GM18502 (cell line): ENCODE results near the gene BCL2L2.
"Not testable (repeated sequence)": the region's sequence is repeated elsewhere in the genome, so short reads cannot be mapped to it uniquely, and the experiment has no call there.

Experiments
- ATAC-seq: cut with Tn5 transposase; IDR thresholded peaks from one replicate; pipeline ENCODE4 v1.9.1; 2021; ENCODE audit warnings: mild to moderate bottlenecking; ENCODE audit not compliant: unreplicated experiment, poor library complexity

BCL2L2 gene, protein sequence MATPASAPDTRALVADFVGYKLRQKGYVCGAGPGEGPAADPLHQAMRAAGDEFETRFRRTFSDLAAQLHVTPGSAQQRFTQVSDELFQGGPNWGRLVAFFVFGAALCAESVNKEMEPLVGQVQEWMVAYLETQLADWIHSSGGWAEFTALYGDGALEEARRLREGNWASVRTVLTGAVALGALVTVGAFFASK

DNA sequence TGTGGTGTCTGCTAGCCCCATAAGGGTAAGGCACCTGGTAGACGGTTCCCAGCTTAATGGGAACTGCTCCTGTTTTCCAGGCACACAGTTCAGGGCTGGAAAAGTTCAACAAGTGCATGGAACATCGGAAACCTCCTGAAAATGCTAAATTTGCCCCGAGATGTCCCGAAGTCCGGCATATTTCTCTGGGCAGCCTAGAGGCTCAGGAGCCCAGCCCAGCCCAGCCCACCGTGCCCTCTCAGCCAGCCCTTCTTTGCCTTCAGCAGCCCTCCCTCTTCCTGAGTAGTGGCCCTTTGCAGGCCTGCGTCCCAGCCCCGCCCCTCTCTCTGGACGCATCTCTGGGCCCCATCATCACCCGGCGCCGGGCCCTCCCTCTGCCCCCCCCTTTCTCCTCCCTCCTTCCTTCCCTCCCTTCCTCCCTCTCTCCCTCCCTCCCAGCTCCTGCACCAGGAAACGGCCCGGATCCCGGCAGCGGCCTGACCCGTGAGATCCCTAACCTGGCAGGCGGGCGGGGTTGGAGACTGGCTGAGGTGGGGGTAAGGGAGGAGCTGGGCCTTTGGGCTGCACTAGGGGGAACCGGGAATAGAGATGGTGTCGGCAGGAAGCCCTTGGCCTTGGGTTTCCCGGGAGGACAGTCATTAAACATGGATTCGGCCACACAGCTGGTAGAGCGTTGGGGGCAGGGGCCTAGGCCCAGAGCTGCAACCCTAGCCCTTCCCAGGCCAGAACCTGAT is at the start of gene BCL2L2:
Gene BCL2L2, plus strand, starts transcription at position 422 of the 734 bp plus-strand sequence. CDS start 935 bp downstream, outside the sequence.
- ATAC-seq: no peak

DNA sequence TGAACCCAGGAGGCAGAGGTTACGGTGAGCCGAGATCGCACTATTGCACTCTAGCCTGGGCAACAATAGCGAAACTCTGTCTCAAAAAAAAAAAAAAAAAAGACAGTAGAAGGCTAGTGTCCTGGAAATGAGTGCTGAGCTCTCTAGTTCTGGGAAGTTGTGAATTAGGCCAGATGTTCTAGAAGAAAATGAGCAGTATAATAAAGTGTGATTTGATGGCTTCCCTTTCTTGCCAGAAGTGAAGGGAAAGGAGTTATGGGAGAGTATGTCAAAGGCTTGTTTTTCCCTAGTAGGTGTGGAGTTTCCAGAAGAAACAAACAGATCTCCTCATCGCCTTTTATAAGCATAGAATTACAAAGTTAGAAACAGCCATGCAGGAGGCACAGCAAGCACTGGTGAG is 48.4 kb upstream of the BCL2L2 start:
- ATAC-seq: no peak

DNA sequence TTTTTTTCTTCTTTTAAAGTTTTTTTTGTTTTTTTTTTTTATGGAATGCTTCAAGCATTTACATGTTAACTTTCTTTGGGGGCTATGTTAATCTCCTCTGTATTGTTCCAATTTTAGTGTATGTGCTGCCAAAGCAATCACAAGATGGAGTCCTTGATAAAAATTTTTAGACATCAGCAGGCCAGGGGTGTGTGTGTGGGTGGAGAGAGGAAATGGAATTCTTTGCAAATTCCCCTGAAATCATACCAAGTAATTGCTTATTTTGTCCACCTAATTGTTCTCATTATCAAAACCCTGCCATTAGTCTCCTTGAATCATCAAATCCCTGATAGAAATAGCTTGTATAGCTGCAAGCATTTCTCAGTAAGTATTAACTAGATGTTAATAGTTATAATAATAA is 47.2 kb upstream of the BCL2L2 start:
- ATAC-seq: no peak

DNA sequence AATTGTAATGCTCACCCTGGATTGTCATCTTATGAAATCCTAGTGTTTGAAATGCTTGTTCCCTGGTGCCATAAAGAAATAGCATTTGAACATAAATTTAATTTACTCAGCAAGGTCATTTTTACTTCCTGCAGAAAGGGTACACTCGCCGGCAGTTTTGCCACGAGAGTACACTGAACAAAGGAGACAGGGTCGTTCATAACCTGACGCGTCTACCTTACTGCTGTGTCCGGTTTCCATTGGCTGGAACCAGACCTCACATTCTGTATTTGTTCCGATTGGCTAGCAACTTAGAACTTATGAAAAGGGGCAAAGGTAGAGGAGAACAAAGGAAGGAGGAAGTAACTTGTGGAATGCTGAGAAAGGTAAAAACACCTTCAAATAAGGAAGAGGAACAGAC is 45.8 kb upstream of the BCL2L2 start:
- not testable (repeated sequence) for ATAC-seq

DNA sequence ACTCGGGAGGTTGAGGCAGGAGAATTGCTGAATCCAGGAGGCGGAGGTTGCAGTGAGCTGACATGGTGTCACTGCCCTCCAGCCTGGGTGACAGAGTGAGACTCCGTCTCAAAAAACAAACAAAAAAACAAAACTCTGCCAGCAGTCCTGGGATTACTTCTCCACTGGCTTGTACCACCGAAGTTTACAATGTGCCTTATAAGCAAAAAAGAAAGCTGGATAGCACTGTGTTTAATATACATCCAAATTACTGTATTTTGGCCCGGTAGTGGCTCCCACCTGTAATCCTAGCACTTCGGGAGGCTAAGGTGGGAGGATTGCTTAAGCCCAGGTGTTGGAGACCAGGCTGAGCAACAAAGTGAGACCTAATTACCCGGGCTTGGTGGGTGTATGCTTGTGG is 37.4 kb upstream of the BCL2L2 start:
- ATAC-seq: no peak

DNA sequence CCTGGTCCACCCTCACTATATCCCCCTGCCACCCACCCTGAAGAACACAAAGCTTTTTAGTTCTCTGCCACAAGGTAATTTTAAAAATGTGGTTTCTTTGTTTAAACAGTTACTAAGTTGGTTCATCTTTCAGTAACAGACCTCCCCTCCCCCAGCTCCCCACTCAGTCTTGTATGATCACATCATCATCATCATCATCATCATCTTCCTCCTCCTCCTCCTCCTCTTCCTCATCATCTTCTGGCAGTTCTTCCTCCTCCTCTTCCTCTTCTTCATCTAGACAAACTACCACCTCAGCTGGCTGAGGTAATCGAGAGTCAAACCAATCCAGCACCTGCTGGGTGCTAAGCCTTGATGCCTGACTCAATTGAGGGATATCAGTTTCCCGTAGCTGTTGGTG is 31.2 kb upstream of the BCL2L2 start:
- ATAC-seq: no peak

DNA sequence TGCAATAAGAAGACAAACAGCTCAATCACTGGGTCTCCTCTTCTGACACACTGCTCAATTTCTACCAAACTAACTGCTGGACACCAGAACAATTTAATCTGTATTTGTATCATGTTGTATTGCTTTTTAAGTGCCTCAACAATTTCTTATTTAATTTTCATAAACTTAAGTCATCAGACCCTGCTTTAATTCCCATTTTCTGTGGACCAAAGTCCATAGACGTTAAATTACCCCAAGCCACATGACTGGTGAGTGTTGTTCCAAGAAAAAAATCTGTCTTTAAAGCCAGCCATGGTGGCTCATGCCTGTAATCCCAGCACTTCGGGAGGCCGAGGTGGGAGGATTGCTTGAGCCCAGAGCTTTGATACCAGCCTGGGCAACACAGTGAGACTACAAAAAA is 29.4 kb upstream of the BCL2L2 start:
- ATAC-seq: no peak

DNA sequence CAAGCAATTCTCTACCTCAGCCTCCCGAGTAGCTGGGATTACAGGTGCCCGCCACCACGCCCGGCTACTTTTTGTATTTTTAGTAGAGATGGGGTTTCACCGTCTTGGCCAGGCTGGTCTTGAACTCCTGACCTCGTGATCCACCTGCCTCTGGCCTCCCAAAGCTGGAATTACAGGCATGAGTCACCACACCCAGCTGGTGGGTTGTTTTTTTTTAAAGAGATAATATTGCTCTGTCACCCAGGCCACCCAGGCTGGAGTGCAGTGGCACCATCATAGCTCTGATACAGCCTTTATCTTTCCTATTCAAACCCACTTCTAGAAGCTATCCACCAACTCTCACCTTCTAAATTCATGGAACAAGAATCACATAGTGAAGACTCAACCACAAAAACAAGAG is 28.7 kb upstream of the BCL2L2 start:
- ATAC-seq: not testable (repeated sequence)

DNA sequence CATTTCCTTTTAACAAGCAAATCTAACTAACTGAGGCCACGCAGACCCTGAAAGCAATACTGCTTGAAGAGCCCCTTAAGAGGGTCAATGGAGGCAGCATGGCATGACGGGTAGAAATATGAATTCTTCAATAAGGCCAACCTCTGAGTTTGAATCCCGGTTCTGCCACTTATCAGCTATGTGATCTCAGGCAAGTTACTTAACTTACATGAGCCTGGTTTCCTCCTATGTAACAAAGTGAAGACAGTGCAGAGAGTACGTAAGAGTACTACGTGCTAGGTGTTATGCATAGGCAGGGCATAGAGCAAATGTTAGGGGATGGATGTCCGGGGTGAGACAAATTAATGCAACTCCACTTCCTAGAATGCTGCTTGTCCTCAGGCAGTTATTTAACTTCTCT is 25.4 kb upstream of the BCL2L2 start:
- no peak for ATAC-seq

DNA sequence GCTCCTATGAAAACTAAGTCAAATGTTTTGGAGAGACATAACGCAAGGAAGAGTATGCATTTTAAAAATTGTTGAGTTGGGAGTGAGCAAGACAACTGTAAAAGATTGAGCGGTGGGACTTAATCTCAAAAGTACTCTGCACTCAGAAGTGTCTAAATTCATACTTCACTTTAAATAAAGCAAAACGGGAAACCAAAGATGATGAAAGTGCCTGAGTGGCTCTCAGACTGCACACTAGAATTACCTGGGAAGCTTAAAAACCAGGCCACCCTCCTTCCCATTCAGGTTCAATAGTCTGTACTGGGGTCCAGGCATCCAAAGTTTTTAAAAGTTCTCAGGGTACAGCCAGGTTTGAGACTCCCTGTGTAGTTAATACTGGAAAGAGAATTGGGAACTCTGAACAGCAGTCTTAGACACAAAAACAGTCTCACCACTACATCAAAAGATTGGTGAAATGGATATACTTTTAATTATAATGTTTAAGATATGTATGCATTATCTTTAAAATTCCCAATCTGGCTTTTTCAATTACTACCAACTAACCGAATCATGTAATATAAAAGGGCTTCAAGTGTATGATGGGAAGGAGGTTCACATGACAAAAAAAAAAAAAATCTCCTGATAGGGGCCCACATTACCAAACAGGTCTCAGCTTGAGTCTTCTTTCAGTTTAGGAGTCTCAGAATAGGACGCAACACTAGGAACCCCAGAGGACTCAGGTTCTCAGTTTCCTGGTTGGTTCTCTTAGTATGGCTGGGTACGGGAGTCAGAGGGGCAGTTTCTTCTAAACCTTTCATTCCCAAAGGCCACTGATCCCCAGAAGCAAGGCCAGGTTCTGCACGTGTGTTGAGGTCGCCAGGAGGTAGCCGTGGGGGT is 21.7 kb upstream of the BCL2L2 start:
- ATAC-seq: no peak

DNA sequence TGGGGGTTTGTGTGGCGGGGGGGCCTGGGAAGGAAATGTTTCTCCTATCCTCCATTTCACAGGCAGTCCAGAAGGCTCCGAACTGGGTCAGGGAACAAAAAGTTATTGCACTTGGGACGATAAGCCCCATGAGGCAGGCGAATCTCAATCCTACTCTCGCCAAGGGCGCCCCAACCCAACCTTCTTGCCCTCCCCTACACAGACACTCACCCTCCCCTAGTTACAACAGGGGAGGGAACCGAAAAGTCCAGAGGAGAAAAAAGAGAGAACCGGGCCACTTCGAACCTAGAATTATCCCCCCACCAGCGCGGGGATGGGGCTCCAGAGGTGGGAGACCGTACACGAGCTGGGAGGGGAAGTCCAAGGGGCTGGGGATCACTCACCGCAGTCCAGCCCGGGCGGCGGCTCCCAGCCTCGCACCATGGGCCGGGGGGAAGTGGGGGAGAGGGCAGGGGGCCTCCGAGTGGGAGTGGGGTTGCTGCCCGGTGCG is 21.1 kb upstream of the BCL2L2 start:
- ATAC-seq: peak; percentile 26

DNA sequence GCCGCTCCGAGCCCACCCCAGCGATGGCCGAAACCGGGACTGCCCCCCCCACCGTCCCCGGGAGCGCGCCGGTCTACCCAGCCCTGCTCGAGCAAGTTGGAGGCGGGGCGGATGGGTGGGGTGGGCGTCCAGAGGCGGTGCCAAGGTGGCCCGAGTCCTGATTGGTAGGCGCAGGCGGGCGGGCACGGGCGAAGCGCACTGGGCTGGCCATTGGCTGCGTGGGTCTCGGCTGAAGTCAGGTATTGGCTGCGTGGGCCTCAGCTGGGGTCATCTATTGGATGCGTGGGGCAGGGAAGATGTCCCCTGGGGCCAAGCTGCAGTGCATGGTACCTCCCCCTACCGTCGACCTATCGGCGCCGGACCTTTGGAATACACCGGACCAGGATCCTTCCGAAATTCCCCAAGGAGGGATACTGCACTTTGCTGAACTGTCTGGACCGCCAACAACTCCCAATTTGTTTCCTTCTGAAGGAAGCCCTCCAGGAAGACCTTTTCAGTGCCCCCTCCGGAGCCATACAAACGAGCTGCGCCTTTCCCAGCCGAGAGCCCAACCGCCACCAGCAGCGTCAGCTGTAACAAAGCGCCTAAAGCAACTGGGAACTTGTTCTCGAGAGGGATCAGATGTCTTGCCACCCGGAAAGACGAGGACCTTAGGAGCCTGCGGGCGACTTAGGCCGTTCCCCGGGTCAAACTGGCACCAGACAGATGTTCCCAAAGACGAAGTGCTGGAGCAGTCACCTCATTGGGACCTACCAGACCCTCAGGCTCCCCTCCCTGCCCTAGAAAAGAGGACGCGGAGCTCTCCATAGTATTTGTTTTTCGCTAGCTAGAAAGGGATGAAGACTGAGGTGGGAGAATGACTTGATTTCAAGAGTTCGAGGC is 20.4 kb upstream of the BCL2L2 start, which contains the start of gene HOMEZ:
Gene HOMEZ, minus strand, starts transcription at position 113 of the 882 bp plus-strand sequence. CDS start 180 bp downstream, outside the sequence.
- peak; percentile 96 for ATAC-seq

DNA sequence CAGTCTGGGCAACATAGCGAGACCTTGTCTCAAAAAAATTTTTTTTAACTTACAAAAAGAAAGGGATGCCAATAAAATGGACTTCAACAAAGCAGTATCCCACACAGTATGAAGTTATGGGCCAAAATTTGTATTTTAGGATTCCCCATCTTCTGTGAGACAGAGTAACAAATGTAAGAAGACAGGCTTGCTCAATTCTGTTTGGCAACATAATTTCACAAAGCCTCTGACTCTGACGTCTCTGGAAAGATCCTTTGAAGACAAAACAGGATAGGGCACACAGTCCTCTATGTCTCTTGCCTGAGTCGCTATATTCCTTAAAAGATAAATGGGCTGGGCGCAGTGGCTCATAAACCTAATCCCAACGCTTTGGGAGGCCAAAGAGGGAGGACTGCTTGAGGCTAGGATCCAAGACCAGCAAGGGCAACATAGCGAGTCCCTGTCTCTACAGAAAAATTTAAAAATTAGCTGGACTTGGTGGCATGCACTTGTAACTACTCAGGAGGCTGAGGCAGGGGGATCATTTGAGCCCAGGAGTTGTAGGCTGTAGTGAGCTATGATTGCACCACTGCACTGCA is 19.6 kb upstream of the BCL2L2 start:
- ATAC-seq: no peak

DNA sequence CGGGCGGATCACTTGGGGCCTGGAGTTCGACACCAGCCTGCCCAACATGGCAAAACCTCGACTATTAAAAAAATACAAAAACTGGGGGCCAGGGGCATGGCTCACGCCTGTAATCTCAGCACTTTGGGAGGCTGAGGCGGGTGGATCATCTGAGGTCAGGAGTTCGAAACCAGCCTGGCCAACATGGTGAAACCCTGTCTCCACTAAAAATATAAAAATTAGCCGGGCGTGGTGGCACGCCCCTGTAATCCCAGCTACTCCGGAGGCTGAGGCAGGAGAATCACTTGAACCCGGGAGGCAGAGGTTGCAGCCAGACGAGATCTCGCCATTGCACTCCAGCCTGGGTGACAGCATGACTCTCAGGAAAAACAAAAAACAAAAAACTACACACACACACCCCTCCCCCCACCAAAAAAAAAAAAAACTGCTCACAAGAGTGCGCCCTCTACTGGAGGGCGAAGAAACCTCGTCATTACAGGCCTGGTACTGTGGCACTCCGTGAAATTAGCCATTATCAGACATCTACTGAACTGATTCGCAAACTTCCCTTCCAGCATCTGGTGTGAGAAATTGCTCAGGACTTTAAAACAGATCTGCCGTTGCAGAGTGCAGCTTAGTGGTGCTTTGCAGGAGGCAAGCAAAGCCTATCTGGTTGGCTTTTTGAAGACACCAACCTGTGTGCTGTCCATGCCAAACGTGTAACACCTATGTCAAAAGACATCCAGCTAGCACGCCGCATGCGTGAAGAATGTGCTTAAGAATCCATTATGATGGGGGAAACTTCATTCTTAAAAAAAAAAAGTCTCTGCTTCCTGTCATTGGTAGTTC is 11.7 kb upstream of the BCL2L2 start:
- ATAC-seq: peak; percentile 56

DNA sequence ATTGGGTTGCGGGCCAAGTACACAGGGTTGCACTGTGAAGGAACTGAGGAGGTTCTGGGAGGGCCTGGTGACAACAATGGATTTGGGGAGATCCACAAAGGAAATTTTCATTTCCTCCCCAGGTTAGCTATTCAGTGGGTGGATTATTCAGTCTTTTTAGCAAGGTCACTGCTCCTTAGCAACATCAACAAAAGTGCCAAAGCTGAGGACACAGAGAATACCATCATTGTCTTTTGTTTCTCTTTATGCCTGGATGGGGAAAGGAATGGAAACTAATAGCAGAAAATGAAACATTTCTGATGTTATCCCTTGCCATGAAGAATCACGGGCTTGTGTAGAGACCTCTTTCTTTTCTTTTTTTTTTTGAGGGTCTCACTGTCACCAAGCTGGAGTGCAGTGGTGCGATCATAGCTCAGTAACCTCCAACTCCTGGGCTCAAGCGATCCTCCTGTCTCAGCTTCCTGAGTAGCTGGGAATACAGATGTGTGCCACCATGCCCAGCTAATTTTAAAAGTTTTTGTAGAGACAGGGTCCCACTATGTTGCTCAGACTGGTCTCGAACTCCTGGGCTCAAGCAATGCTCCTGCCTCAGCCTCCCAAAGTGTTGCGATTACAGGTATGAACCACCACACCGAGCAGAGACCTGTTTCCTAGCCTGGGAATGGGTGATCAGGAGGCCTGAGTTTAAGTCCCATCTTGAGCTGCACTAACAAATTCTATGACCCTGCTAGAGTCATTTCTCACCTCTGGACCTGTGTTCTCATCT is 10.4 kb upstream of the BCL2L2 start:
- ATAC-seq: no peak

DNA sequence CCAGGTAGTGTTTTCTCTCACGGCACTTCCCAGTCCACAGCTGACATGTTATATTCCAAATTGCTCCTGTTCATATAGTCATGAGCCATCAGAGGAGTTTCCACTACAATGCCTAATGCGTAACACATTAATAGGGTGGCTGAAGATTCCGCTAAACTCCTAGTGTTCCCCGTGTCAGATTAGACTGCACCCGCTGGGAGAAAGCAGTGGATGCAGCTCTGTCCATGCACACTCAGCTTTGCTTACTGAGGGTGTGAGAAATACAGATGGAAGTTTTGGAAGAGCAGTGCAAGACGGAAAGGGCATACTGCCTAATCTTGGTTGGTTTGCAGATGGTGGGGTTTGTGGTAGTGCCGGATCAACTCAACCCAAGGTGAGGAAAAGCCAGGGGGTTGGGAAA is 9.5 kb upstream of the BCL2L2 start:
- no peak for ATAC-seq

DNA sequence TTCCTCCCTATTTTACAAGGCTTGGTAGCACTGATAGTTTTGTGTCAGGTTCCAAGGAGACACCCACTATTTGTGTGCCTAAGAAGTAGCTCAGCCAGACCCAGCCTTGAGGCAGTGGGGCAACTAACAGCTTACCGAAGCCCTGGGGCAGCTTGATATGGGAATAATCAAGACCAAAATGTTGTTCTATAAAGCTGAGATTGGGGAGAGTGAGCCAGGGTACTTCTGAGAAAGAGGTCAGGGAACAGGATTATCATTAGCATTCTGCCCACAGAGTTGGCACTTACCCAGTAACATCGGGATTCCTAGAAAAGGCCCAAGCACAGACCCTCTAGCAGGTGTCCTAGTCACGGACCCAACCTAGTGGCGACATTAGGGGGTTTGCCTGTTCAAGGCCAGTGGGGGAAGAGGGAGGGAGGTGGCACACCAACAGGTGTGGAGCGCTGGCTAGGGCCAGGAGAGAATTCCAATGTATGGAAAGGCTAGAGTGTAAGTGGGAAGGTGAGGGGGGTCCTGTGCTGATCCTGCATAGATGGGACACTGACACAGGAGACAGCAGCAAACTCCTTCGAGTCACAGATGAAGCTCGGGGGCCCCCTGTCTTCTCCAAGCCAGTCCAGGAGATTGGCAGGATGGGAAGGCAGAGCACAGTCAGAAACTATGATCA is 8.9 kb upstream of the BCL2L2 start:
- ATAC-seq: no peak
